SK-N-SH treated with all-trans-retinoic acid at 6 μM for 48 hours (cell line): Measurements from ENCODE around the gene DCST2.
"Not testable (repeated sequence)": the region's sequence is repeated elsewhere in the genome, so short reads cannot be mapped to it uniquely, and the experiment has no call there.

Experiments used
- ATAC-seq: fragments of 200-7000 bp; cut with Tn5 transposase; 3 replicates; pipeline ENCODE4 v1.9.1; 2020; ENCODE audit warnings: mild to moderate bottlenecking, moderate library complexity
- ARNTL ChIP-seq: fragments of 450-650 bp; formaldehyde crosslinking; IDR thresholded peaks from 2 replicates; pipeline ENCODE4 v1.5.0; 2020; ENCODE audit warnings: low read depth, mild to moderate bottlenecking, moderate library complexity, borderline replicate concordance
- CREB5 ChIP-seq: fragments of 250-450 bp; sonication (Bioruptor Pico); IDR thresholded peaks from 2 replicates; pipeline ENCODE4 v1.5.1; 2020; ENCODE audit warnings: low read depth, mild to moderate bottlenecking, moderate library complexity
- CSDC2 ChIP-seq: fragments of 250-450 bp; sonication (Bioruptor Pico); IDR thresholded peaks from 2 replicates; pipeline ENCODE4 v1.5.0; 2020; ENCODE audit warnings: mild to moderate bottlenecking, moderate library complexity
- CSRNP3 ChIP-seq: fragments of 250-450 bp; sonication (Bioruptor Pico); IDR thresholded peaks from 2 replicates; pipeline ENCODE4 v1.5.1; 2021; ENCODE audit warnings: mild to moderate bottlenecking, moderate library complexity
- ISL1 ChIP-seq: fragments of 250-450 bp; sonication (Bioruptor Pico); IDR thresholded peaks from 2 replicates; pipeline ENCODE4 v2.1.2; 2022; ENCODE audit warnings: mild to moderate bottlenecking, moderate library complexity
- OSR1 ChIP-seq: fragments of 250-450 bp; sonication (Bioruptor Pico); IDR thresholded peaks from 2 replicates; pipeline ENCODE4 v1.8.0; 2022; ENCODE audit warnings: moderate library complexity, mild to moderate bottlenecking, inconsistent platforms
- PATZ1 ChIP-seq: fragments of 250-450 bp; sonication (Bioruptor Pico); IDR thresholded peaks from 2 replicates; pipeline ENCODE4 v1.8.0; 2020; ENCODE audit warnings: mild to moderate bottlenecking, moderate library complexity, borderline replicate concordance
- POU6F1 ChIP-seq: fragments of 250-450 bp; sonication (Bioruptor Pico); IDR thresholded peaks from 2 replicates; pipeline ENCODE4 v1.8.0; 2021; ENCODE audit warnings: low read depth, mild to moderate bottlenecking, moderate library complexity, borderline replicate concordance
- TSHZ2 ChIP-seq: fragments of 250-450 bp; sonication (Bioruptor Pico); IDR thresholded peaks from 2 replicates; pipeline ENCODE4 v1.5.0; 2020; ENCODE audit warnings: mild to moderate bottlenecking, moderate library complexity
- ZC3H10 ChIP-seq: fragments of 250-450 bp; sonication (Bioruptor Pico); IDR thresholded peaks from 2 replicates; pipeline ENCODE4 v1.5.1; 2021; ENCODE audit warnings: mild to moderate bottlenecking, moderate library complexity
- ZFP3 ChIP-seq: fragments of 250-450 bp; sonication (Bioruptor Pico); IDR thresholded peaks from 2 replicates; pipeline ENCODE4 v1.5.0; 2020; ENCODE audit warnings: mild to moderate bottlenecking, moderate library complexity
- ZFP30 ChIP-seq: fragments of 450-650 bp; formaldehyde crosslinking; IDR thresholded peaks from 2 replicates; pipeline ENCODE4 v1.5.0; 2022; ENCODE audit warnings: mild to moderate bottlenecking, moderate library complexity
- ZNF70 ChIP-seq: fragments of 450-650 bp; formaldehyde crosslinking; IDR thresholded peaks from 2 replicates; pipeline ENCODE4 v1.5.0; 2020; ENCODE audit warnings: mild to moderate bottlenecking, moderate library complexity
- ZNF8 ChIP-seq: fragments of 450-650 bp; formaldehyde crosslinking; IDR thresholded peaks from 2 replicates; pipeline ENCODE4 v1.5.0; 2020; ENCODE audit warnings: mild to moderate bottlenecking, moderate library complexity

Gene DCST2

GRCh38 chr1:154989195-154989860 lies 44.3 kb downstream of the DCST2 start:
- ATAC-seq: no peak
- TF ChIP-seq ZFP30 (CRISPR knock-in tag) (no peak), POU6F1 (CRISPR knock-in tag) (no peak), ISL1 (no peak), PATZ1 (CRISPR knock-in tag) (no peak), ZNF8 (CRISPR knock-in tag) (no peak), TSHZ2 (CRISPR knock-in tag) (no peak), CSDC2 (no peak), ZC3H10 (CRISPR knock-in tag) (no peak)
- TF ChIP-seq, all 23 proteins: peak for 0

- TF ChIP-seq CSRNP3 (CRISPR knock-in tag): no peak
- no peak for TF ChIP-seq ZFP30 (CRISPR knock-in tag)
- TF ChIP-seq, all 23 proteins: peak for 0
- no peak for ATAC-seq
These were observed 45.3 kb downstream of the DCST2 start for GRCh38 chr1:154988058-154988954.

GRCh38 chr1:154987326-154987725 lies 46.3 kb downstream of the DCST2 start:
- ATAC-seq: no peak
- TF ChIP-seq POU6F1 (CRISPR knock-in tag): no peak
- no peak for TF ChIP-seq ZFP3 (CRISPR knock-in tag)
- no peak for TF ChIP-seq PATZ1 (CRISPR knock-in tag)
- TF ChIP-seq ZNF70 (CRISPR knock-in tag): no peak
- TF ChIP-seq ISL1: no peak
- TF ChIP-seq ARNTL (CRISPR knock-in tag): no peak
- no peak for TF ChIP-seq OSR1 (CRISPR knock-in tag)
- no peak for TF ChIP-seq CSDC2
- TF ChIP-seq ZC3H10 (CRISPR knock-in tag): no peak
- no peak for TF ChIP-seq CREB5 (CRISPR knock-in tag)
- TF ChIP-seq CSRNP3 (CRISPR knock-in tag): no peak

- ATAC-seq: not testable (repeated sequence)
These were observed 46.8 kb downstream of the DCST2 start for GRCh38 chr1:154986736-154987135.
